KBM-7 (cell line): Measurements from ENCODE around the gene DPYSL5.
"Not testable (repeated sequence)": the region's sequence is repeated elsewhere in the genome, so short reads cannot be mapped to it uniquely, and the experiment has no call there.

ENCODE experiments used
- DNase-seq: peaks from one replicate; pipeline ENCODE4 v3.0.0-alpha.2; 2015
- in situ Hi-C: fragments of 300-500 bp; cut with MboI; formaldehyde crosslinking; loops from 2 replicates; pipeline ENCODE4 v1.14.3; 2020; ENCODE audit warnings: low sequenced_read_pairs, low pct_unique_long_range_greater_than_20kb, mixed read lengths

Gene DPYSL5

GRCh38 chr2:26915316-26915715 lies 67.4 kb downstream of the DPYSL5 start:
- in situ Hi-C loops = no loop called here
- no peak for DNase-seq

DNA sequence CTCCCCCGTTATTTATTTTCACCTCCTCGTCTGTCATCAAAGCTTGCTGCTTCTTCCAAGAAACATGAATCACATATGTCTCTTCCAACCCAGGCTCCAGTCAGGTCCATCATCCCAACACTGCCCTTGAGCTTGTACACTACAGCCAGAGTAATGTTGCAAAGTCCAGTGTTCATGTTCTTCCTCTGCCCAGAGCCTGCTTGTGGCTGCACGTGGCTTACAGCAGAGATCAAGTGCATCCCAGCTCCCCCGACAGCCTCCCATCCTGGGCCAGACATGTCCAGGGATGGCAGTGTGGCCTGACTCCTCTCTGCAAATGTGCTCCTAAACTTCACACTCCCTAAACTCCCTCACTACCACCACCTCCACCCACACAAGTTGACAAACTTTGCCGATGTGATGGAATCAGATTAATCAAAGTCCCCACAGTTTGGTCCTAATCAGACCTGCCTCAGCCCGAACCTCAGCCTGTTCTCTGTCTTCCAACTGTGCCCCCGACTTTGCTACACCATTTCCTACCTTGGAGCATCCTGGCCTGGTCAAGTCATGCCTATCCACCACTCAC lies 68.3 kb downstream of the DPYSL5 start:
- in situ Hi-C loops = no loop called here
- DNase-seq = no peak

DNA sequence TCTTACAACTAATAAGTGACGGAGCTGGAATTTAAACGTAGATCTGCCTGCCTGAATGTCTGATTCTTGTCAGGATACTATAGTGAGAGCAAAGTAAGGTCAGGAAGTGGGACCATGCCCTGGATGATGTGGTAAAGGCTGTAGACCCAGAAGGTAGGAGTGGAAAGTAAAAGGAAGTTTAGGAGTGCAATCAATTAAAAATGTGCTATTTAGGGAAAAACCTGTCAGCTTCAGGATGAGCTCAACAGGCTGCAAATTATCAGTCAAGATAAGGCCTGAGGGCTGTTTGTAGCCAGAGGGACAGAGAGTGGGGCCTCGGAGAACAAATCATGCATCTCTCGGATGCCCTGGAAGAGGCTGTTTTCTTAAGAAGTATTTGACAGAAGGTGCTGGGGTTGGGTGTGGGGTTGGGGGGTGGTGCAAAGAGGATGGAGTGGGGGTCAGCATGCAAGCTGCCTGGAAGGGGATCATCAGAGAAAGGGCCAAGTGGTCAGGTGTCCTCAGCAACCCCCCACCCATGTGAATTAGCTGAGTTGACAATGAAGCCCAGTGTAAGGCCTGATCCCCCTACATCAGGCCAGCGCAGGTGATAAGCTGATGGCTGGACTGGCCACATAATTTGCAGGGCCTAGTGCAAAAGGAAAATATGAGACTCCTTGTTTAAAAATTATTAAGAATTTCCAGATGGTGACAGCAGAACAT lies 69.4 kb downstream of the DPYSL5 start:
- in situ Hi-C loops = no loop called here
- peak; percentile 23 for DNase-seq

DNA sequence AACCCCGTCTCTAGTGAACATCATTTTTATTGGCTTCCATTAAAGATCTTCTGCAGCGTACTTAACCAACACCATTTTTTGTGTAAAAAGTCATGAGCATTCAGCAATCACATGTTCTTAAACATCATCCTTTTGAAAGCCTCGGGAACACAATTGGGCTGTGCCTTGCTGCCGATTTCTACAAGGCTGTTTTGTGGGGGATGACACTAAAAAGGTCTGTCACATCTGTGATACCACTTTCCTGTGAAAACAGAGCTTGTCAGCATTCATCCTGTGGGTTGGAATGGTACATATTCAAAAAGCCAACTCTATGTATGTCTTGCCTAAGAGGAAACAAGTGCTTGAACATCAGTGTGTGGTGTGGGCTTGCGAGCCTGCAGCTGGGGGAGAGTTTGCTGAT lies 73.4 kb downstream of the DPYSL5 start:
- in situ Hi-C loops = no loop called here

DNA sequence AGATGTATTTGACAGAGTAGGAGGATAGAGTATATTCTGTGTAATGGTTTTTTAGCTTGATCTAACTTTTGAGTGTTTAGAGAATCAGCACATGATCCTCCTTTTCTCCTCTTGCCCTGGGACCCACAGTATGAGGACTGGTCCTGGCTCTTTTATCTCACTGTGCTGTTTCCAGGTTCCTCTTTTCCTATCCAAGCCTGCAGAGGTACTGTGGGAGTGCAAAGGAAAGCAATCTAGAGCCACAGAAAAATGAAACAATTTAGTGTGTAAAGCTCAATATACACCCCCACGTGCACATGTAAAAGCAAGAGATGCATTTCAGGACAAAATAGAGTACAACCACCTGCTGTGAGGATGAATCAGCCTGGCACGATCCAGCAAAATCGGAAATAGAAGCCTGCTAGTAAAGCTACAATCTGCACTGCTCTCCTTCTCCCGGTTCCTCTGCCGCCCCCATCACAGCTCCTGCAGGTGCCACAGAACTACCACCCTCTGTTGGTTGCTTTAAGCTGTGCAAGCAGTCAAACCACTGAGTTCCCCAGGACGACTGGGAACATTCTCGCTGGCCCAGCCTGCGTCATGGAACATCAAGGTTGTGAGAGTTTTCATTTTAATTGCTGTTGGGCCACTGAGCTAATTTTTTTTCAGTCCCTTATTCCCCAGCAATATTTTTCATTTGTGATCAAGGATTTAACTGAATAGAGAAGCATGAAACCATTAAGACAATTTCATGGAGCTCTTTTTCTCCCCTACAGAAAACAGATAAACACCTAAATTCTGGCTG lies 74.7 kb downstream of the DPYSL5 start:
- peak; percentile 72 for DNase-seq
- in situ Hi-C loops = no loop called here

More for the DNA sequence above, 73.4 kb downstream of the DPYSL5 start:
- DNase-seq = no peak

DNA sequence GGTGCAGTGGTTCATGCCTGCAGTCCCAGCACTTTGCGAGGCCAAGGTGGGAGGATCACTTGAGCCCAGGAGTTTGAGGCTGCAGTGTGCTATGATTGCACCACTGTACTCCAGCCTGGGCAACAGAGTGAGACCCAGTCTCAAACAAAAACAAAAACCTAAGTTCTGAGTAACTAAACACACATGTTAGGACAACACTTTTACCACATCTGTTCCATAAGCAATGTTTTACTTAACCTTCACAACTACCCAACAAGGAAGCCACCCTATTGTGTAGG lies 75.2 kb downstream of the DPYSL5 start:
- DNase-seq, in situ Hi-C loops: not testable (repeated sequence)

DNA sequence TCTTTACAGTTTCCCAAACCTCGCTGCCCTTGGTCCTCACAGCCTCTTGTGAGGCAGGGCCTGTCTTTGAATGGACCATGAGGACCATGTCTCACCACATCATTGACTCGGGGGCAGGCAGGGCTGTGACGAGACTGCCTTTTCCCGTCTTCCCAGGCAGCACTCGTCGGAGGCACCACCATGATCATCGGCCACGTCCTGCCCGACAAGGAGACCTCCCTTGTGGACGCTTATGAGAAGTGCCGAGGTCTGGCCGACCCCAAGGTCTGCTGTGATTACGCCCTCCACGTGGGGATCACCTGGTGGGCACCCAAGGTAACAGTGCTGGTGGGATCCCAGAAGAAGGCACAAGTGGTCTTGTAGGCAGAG lies 76.8 kb downstream of the DPYSL5 start:
- in situ Hi-C loops = loop anchor here (25.0 kb wide), 1 partner anchor 87 kb away; the partner anchor contains the start of gene DPYSL5

GRCh38 chr2:26925100-26925791 lies 77.3 kb downstream of the DPYSL5 start:
- DNase-seq = no peak
- in situ Hi-C loops = loop anchor here (25.0 kb wide), 1 partner anchor 88 kb away; the partner anchor contains the start of gene DPYSL5

More for the DNA sequence above, 76.8 kb downstream of the DPYSL5 start:
- DNase-seq = no peak

DNA sequence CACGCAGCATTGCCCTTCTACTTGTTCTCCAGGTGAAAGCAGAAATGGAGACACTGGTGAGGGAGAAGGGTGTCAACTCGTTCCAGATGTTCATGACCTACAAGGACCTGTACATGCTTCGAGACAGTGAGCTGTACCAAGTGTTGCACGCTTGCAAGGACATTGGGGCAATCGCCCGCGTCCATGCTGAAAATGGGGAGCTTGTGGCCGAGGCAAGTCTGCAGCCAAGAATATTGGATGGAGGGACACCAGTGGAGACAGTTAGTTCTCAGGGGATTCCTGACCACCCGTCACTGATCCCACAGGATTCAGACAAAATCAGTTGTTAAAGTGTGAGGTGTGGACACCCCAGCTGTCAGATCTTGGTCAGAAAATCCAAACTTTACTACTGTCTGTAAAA lies 79.3 kb downstream of the DPYSL5 start:
- in situ Hi-C loops = loop anchor here (25.0 kb wide), 1 partner anchor 90 kb away; the partner anchor contains the start of gene DPYSL5

GRCh38 chr2:26932974-26933373 lies 85.0 kb downstream of the DPYSL5 start:
- in situ Hi-C loops = loop anchor here (25.0 kb wide), 1 partner anchor 96 kb away; the partner anchor contains the start of gene DPYSL5
- DNase-seq = no peak

More for the DNA sequence above, 79.3 kb downstream of the DPYSL5 start:
- DNase-seq = no peak

- in situ Hi-C loops = loop anchor here (25.0 kb wide), 1 partner anchor 96 kb away; the partner anchor contains the start of gene DPYSL5
- no peak for DNase-seq
Observed at GRCh38 chr2:26933431-26934334, 85.8 kb downstream of the DPYSL5 start.

- DNase-seq = no peak
- in situ Hi-C loops = loop anchor here (25.0 kb wide), 1 partner anchor 97 kb away; the partner anchor contains the start of gene DPYSL5
Observed at GRCh38 chr2:26934335-26934724, 86.4 kb downstream of the DPYSL5 start.

DNA sequence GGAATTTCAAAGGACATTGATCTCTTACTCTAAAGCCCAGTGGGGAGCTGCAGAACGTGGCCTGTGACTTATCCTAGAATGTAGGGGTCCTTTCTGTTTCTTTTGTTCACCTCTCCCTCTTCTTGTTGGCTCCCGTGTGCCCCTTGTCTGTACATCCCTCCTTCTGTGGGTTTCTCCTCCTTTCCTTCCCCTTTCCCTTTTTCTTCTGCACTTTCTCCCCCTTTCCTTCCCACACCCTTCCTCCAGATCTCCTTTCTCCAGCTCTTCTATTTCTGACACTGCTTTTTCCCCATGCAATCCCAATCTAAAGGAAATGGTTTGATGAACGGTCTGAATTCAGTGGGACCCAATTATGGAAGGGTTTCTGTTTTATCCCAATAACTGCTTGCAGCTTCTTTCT lies 87.1 kb downstream of the DPYSL5 start:
- no peak for DNase-seq
- in situ Hi-C loops = loop anchor here (25.0 kb wide), 1 partner anchor 98 kb away; the partner anchor contains the start of gene DPYSL5

DNA sequence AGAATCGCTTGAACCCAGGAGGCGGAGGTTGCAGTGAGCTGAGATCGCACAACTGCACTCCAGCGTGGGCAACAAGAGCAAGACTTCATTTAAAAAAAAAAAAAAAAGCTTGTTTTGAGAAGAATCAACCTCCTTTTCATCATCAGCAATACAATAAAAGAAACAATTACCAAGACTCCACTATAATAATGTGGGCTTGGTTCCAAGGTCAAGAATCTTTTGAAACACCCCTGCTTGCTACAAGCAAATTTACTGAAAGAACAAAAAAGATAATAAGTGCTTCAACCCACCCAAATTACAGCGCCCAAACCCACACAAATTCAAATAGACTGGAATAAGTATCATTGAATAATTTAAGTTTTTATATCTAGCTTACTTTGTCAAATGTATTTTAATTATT lies 88.9 kb downstream of the DPYSL5 start:
- DNase-seq = no peak
- in situ Hi-C loops = loop anchor here (25.0 kb wide), 1 partner anchor 100 kb away; the partner anchor contains the start of gene DPYSL5

DNA sequence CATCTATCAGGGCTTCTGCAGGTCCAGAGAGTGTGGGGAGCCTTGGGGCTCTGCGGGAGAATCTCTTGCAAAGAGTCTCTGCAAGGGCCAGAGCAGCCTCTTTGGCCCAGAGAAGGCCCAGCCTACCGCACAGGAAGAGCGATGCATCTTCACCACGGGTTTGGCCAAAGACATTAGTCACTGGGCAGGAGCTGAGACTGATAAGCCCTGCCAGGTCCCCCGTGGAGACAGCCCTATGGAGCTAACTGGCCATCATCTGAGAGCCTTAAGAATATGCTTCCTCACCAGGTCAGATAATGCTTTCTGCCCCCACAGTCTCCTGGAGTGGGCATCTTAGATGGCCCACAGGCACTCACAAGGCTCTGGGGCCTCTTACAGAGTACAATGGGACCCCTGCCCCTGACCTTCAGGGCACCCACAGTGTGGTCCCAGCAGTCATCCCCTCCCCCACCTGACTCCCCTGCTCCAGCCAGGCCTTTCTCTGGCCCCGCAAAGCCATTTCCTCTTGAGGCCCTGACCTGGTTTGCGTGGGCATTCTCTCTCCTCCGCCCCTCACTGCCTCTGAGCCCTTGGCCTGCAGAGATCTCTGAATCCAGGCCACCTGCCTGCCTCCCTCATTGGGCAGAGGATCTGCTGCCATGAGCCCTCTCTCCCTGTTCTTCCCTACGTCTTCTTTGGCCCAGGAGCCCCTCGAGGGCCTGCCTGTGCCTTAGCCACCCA lies 90.6 kb downstream of the DPYSL5 start:
- DNase-seq = no peak
- in situ Hi-C loops = loop anchor here (25.0 kb wide), 1 partner anchor 101 kb away; the partner anchor contains the start of gene DPYSL5

DNA sequence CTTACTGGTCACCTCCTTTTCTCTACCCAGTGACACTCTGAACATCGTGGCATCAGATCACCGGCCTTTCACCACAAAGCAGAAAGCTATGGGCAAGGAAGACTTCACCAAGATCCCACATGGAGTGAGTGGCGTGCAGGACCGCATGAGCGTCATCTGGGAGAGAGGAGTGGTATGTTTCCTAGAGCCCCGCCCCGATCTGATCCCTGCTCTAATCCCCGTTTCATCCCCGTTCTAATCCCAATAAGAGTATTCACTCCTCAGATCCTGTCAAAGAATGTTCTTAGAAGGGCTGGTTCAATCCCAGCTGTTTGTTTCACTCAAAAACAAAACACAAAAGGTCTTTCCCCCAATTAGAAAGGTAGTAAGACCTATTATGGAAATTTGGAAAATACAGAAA lies 92.1 kb downstream of the DPYSL5 start:
- in situ Hi-C loops = loop anchor here (25.0 kb wide), 1 partner anchor 103 kb away; the partner anchor contains the start of gene DPYSL5

GRCh38 chr2:26941486-26941885 lies 93.6 kb downstream of the DPYSL5 start:
- DNase-seq = no peak
- in situ Hi-C loops = loop anchor here (25.0 kb wide), 1 partner anchor 104 kb away; the partner anchor contains the start of gene DPYSL5

More for the DNA sequence above, 92.1 kb downstream of the DPYSL5 start:
- DNase-seq = no peak
